ENCODE data around the gene OCA2.

DNA sequence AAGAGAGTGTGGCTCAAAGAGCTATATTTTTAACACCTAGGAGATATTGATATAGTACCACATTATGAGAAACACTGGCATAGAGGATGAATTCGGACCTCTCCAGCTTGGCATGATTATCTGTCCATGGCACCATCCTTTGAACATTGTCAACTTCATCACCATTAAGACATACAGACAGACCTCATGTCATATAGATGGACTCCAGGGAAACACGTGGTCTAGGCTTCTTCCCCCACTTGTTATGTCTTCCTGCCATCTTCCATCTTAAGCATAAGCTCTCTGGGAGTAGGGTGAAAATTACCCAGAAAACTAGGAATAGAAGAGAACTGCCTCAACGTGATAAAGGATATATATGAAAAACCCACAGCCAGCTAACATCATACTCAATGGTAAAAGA, 51.8 kb downstream of the OCA2 start:
- TF ChIP-seq, protein P1, sequence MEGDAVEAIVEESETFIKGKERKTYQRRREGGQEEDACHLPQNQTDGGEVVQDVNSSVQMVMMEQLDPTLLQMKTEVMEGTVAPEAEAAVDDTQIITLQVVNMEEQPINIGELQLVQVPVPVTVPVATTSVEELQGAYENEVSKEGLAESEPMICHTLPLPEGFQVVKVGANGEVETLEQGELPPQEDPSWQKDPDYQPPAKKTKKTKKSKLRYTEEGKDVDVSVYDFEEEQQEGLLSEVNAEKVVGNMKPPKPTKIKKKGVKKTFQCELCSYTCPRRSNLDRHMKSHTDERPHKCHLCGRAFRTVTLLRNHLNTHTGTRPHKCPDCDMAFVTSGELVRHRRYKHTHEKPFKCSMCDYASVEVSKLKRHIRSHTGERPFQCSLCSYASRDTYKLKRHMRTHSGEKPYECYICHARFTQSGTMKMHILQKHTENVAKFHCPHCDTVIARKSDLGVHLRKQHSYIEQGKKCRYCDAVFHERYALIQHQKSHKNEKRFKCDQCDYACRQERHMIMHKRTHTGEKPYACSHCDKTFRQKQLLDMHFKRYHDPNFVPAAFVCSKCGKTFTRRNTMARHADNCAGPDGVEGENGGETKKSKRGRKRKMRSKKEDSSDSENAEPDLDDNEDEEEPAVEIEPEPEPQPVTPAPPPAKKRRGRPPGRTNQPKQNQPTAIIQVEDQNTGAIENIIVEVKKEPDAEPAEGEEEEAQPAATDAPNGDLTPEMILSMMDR (IDR thresholded peaks at IDR 0.05; ENCODE audit: low read length): no peak
- TF ChIP-seq EZH2phosphoT487 (IDR thresholded peaks at IDR 0.05; ENCODE audit: low read length) (no peak), EZH2 (optimal IDR thresholded peaks at IDR 0.05; ENCODE audit: low read depth, low read length) (no peak)
